ENCODE measurements around the gene CIDEC.
A peak's percentile ranks its signal among the peaks of the same experiment; 100 is the strongest.
"Not testable (repeated sequence)": the region's sequence is repeated elsewhere in the genome, so short reads cannot be mapped to it uniquely, and the experiment has no call there.

The CIDEC gene

DNA sequence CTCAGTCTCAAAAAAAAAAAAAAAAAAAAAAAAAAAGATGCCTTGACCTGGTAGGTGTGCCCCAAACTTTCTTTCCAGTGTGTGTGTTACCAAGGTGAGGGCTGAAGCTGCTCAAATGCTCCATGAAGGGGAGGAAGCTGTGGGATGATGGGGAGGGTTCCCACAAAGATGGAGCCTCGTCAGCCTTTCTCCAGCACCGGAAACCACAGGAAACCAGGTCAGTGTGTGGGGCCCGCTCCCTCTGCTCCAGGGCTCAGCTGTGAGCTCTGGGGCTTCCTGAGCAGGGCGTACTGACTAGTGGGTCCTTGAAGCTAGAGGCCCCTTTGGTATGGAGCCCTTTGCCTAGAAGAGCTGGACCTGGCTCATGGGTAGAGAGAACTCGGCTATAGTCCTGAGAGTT is 21.9 kb upstream of the CIDEC start:
- no peak for DNase-seq (ENCODE audit: low spot score)

DNA sequence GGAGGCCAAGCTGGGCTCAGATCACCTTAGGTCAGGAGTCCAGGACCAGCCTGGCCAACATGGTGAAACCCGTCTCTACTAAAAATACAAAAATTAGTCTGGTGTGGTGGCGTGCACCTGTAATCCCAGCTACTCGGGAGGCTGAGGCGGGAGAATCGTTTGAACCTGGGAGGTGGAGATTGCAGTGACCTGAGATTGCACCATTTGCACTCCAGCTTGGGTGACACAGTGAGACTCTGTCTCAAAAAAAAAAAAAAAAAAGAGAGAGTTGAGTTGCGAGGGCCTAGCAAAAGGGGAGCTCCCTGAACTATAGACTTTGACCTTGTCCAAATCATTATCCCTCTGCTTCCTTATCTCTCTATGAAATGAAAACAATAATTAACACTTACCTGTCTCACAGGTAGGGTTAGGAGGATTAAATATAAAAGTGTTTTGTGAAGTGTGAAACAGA is 20.9 kb upstream of the CIDEC start:
- not testable (repeated sequence) for DNase-seq (ENCODE audit: low spot score)

DNA sequence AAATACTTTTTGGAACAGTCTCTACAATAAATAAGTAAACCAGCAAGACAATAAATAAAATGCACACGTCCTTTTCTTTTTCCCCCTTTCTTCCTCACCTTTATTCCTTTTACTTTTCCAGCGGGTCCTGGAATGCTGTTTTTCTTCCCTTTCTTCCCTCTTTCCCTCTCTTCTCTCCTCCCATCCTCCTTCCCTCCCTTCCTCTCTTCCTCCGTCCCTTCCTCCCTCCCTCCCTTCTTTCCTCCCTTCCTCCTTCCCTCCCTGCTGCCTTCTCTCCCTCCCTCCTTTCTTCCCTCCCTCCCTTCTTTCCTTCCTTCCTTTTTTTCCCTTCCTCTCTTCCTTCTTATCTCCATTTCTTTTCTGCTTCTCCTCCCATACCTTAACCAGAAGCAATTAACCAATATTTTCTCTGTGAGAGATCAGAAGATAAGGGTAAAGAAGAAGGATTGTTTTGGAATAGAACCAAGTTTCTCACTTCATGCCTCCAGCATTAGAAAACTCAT is 19.3 kb upstream of the CIDEC start:
- DNase-seq (ENCODE audit: low spot score), result no peak

DNA sequence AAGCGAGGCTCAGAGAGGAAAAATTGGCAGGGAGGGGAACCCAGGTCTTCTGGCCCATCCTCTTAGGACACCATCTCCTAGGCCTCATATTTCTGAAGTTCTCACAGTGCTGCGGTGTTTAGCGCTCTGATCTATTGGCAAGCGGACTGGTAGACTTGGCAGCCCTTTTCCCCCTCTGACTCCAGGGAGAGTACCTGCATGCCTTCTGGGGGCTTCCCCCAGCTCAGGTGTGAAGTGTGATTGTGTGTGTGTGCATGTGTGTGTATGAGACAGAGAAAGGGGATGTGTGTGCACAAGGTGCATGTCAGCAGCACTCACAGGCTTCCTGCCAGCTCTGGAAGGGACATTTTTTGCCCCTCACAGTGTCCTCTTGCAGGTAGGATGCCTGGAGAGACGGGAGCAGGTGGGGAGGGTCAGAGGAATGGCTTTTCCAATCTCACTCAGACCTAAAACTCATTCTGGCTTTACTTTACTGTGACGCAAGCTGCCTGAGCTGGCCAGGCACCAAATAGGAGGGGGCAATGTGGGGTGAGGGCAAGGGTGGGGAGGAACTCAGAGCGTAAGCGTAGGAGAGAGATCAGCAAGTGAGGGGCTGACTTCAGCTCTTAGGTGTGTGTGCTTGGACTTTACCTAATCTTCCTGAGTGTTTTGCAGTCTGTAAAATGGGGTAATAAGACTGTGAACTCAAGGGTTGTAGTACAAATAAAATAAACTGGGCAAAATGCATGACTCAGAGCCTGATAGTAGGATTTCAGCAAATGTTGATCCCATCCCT is 18.6 kb upstream of the CIDEC start:
- DNase-seq (ENCODE audit: low spot score), result no peak

DNA sequence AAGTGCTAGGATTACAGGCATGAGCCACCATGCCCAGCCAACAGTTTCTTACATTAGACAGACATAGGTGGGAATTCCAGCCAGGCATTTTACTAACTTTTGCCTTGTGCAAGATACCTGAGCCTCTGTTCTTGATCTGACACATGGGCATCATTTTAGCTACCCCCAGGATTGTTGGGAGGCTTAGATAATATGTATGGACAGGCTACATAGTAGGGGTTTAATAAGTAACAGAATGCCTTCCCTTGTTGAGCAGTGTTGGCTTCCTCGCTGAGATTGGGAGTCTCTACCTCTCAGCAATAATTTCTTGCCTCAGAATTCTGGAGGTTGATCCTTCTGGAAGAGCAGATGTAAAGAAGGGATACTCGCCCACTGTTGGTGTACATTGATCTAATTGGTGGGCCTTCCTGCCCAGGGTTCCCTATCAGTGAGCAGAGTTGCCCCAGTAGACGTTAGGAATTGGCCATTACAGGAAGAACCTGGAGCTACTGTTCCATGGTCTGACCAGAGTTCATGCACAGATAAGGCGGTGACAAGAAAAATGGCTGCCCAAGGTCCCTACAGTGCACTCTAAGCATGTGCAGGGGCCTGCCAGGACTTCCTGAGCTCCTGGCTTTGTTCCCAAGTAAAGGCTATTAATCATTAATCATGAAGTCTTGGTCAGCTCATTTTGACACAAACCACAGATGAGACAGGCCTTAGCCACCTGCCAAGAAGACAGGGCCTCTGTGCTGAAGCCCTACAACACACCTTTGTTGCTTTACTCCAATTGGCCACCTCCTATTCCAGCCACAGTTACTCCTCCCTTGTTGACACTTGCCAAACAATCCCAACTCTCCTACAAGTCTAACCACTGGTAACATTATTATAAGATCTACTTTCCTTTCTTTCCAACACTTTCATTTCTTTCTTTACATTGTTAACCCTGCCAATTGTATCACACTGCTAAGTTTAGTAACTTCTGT is 17.6 kb upstream of the CIDEC start:
- no peak for DNase-seq (ENCODE audit: low spot score)

DNA sequence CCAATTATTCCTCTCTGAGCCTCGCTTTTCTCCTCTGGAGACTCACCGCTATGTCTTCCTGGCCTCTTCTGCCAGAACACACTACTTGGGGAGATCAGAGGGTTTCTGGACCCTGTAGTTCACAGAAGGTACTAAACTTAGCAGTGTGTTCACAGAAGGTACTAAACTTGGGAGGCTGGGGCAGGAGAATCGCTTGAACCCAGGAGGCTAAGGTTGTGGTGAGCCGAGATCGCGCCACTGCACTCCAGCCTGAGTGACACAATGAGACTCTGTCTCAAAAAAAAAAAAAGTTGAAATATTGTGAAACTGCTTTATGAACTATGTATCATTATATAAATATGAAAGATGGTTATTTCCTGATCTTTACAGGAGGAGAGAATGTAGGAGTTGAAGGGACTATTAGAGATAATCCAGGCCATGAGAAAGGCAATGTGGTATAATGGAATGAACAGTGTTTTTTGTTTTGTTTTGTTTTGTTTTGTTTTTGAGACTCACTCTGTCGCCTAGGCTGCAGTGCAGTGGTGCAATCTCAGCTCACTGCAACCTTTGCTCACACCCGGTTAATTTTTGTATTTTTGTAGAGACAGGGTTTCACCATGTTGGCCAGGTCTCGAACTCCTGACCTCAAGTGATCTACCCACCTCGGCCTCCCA is 16.8 kb upstream of the CIDEC start:
- not testable (repeated sequence) for DNase-seq (ENCODE audit: low spot score)

DNA sequence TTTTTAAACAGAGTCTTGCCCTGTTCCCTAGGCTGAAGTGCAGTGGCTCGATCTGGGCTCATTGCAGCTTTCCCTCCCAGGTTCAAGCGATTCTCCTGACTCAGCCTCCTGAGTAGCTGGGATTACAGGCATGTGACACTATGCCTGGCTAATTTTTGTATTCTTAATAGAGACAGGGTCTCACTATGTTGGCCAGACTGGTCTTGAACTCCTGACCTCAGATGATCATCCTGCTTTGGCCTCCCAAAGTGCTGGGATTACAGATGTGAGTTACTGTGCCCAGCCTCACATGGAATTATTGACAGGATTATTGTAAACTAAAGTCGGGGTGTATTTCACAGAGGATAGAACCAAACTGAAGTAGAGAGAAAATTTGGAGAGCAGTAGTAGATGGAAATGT is 15.7 kb upstream of the CIDEC start:
- not testable (repeated sequence) for DNase-seq (ENCODE audit: low spot score)

DNA sequence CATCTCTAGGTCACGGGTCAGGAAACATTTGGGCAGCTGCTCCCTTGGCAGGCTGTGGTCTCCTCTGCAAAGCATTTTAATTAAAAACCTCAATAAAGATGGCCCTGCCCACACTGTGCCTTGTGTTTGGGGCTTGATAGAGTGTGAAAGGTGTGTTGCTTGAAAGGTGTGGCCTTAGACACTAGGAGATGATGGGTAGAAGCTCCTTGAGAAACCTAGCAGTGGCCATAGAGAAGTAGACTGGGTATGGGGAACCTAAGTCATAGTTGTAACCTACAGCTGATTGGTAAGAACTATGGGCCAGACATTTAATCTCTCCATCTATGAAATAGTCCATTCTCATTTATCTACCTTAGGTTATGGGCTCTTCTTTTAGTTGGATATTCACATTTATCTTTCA is 13.7 kb upstream of the CIDEC start:
- no peak for DNase-seq (ENCODE audit: low spot score)

DNA sequence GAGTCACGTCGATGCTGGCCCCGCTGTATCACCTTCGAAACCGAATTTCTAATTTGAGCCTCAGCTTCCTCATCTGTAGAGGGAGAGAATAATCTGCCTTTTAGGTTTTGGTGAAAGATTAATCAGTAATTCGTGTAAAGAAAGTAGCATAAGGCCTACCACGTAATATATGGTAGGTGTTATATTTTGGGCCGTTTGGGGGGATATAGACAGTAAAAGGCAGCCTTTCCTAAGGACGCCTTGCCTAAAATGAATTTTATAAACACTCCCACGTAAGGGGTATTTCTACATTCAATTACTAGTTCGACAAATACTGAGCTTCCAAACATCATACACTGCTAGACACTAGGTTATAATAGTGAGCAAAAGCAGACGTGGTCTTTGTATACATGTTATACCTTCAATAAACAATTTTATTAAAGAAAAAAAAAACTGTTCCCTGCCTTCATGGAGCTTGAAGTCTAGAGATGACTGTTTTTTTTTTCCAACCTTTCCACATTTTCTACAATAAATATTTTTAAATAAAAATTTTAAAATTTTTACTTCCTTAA is 11.1 kb upstream of the CIDEC start:
- no peak for DNase-seq (ENCODE audit: low spot score)

DNA sequence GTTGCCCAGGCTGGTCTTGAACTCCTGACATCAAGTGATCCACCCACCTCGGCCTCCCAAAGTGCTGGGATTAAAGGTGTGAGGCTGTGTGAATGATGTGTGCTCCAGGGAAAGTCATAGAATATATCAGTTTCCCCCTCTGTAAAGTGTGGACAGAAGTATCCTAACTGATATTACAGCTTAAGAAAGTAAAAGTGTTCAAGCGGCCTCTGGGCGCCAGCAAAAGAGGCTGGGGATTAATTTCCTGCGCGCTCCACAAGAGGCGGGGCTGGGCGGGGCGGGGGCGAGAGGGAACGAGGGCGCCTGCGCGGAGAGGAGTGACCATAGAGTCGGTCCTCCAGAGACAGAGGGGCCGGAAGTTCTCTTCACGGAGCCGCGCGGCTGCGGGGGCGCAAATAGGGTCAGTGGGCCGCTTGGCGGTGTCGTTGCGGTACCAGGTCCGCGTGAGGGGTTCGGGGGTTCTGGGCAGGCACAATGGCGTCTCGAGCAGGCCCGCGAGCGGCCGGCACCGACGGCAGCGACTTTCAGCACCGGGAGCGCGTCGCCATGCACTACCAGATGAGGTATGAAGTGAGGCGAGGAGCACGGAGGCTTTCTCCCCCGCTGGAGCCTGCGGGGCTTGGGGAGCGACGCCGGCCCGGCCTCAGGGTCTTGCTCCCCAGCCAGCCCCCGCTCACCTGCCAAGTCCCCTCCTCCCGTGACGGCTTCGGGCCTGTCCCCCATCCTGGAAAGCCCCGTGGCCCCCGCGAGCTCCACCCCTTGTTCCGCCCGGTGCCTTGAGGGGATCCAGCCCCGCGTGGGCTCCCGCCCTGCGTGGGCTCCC is 10.4 kb upstream of the CIDEC start, which contains the start of gene JAGN1:
Gene JAGN1 (plus strand): TSS at position 362 of the 823 bp plus-strand sequence. CDS start 113 bp downstream, at position 475.
- peak; percentile 92 for DNase-seq (ENCODE audit: low spot score)

DNA sequence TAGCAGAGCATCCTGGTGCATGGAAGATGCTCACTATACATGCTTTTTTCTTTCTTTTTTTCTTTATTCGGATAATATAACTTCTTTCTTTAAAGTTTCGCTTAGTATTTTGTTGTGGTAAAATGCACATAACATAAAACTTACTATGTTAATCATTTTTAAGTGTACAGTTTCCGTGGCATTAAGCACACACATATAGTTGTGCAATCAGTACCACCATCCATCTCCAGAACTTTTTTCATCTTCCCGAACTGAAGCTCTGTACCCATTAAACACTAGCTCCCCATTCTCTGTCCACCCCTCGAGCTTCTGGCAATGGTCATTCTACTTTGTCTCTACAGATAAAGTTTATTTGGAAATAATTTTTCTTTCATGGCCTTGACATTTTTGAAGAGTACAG is 9.4 kb upstream of the CIDEC start:
- no peak for DNase-seq (ENCODE audit: low spot score)

DNA sequence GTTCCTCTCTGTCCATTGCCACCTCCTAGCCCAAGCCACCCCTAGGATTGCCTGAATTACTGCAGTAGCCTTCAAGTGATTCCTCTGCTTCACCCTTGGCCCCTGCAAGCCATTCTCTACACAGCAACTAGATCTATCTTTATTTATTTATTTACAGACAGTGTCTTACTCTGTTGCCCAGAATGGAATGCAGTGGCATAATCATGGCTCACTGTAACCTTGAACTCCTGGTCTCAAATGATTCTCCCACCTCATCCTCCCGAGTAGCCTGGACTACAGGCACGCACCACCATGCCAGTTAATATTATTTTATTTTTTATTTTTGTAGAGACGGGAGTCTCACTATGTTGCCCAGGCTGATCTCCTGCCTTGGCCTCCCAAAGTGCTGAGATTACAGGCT is 8.5 kb upstream of the CIDEC start:
- no peak for DNase-seq (ENCODE audit: low spot score)

DNA sequence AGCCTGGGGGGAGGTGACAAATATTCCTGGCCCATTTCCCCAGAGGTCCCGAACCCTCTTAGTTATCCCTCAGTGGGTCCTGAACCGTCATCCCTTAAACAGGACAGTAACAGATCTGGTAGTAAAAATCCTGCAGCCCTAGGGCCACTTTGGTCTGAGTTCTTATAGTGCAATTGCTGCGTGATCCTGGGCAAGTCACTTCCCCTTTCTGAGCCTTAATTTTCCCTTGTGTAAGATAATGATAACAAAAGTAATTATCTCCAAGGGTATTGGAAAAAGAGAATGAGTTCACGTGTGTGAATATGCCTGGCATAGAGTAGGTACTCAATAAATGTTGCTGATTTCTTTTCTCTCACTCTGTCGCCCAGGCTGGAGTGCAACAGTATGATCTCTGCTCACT is 7.4 kb upstream of the CIDEC start:
- no peak for DNase-seq (ENCODE audit: low spot score)

DNA sequence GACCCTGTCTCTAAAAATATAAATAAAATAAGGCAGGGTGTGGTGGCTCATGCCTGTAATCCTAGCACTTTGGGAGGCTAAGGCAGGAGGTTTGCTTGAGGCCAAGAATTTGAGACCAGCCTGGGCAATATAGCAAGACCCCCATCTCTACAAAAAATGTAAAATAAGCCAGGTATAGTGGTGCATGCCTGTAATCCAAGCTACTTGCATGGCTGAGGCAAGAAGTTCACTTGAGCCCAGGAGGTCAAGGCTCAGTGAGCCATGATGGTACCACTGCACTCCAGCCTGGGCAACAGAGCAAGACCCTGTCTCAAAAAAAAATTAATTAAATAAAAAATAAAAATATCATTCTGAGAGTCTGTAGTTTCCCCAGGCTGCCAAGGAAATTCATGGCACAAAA is 6.3 kb upstream of the CIDEC start:
- no peak for DNase-seq (ENCODE audit: low spot score)

DNA sequence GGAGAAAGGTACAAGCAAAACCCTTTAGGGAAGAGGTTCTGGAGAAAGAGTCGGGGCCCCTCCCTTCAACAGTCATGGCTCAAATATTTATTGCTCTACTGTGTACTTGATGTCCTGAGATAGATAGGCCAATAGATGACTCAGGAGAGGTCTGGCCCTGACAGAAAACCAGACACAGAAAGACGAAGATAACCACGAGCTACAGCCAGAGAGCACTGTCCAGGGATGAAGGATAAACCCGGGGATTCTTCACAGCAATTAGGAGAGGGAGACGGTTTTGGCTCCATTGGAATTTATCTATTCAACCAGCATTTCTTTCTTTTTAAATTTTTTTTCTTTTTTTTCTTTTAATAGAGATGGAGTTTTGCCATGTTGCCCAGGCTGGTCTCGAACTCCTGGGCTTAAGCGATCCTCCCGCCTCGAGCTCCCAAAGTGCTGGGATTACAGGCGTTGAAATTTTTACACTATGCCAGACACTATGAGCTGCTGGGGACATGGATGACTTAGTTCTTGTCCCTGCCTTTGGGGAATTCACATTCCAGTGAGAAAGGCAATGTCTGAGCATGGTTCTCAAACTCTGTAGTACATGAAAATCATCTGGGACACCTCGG is 4.6 kb upstream of the CIDEC start:
- DNase-seq (ENCODE audit: low spot score), result no peak

DNA sequence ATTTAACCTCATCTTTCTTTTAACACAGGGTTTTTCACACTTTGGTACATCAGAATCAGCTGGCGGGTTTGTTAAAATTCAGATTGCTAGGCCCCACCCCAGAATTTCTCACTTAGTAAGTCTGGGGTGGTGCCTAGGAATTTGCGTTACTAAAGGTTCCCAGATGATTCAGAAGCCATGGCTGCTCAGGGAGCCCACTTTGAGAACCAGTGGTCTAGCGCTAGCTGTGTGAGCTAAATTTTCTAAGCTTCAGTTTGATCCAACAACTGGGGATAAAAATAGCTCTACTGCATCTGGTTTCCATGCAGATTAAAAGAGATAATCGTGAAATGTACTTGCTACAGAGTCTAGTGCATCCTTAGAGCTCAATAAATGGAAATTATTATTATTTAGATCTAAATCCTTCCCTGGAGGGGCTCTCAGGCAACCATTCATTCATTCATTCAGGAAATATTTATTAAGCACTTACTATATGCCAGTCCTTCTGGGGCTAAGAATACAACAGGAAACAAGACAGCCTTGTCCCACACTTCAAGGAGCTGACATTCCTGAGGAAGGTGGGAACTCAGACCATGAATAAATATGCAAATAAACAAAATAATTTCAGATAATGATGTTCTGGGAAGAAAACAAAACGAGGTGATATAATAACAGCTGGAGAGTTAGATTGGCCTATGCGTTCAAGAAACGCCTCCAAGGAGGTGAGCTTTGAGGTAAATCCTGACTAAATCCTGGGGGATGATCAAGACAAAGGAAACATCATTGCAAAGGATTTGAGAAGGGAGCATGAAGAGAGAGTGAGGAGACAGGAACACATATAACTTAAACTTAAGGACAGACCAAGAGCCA is 3.9 kb upstream of the CIDEC start:
- no peak for DNase-seq (ENCODE audit: low spot score)

DNA sequence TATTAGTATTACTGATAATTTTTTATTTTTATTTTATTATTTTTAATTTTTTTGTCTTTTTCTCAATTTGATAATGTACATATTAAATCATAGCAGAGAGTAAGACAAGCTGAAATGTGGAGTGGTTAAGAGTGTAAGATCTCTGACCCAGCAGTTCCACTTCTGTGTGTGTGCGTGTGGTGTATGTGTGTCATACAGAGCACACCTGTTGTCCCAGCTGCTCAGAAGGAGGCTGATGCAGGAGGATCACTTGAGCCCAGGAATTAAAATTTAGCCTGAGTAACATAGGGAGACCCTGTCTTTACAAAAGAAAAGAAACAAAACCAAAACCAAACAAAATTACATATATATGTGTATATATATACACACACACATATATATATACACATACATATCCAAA is 1.4 kb upstream of the CIDEC start:
- DNase-seq (ENCODE audit: low spot score), result no peak

DNA sequence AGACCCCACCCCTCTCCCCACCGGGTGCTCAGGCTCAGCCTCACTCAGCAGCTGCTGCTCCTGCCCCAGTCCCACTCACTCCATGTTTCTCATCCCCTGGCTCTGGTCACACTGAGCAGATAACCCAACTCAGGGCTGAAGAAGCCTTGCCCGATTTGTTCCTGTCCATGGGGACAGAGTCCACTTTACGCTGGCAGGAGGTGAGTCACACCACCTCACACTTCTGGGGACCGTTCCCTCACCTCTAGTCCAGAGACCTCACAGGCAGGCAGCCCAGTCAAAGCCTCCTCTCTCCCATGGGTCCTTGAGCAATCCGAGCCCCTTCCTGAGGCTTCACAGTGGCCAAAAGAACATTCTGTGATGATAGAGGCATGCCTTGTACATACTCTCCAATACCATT is 1.4 kb downstream of the CIDEC start:
- no peak for DNase-seq (ENCODE audit: low spot score)

DNA sequence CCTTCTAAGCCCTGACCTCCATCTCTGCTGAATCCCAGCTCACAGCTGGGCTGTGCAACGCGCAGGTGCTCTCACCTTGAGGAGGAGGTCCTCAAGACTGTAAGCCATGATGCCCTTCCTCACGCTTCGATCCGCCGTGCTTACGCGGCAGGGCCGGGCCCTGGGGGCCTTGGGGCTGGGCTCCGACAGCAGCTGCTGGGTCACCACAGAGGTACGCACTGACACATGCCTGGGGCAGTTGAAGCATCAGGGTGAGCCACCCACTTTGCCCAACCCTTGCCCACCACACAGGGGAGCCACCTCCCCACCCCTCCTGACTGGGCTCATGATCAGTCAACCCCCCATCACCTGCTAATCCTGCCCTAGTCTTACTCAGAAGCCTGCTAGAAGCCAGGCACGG is 3.1 kb downstream of the CIDEC start:
- no peak for DNase-seq (ENCODE audit: low spot score)

DNA sequence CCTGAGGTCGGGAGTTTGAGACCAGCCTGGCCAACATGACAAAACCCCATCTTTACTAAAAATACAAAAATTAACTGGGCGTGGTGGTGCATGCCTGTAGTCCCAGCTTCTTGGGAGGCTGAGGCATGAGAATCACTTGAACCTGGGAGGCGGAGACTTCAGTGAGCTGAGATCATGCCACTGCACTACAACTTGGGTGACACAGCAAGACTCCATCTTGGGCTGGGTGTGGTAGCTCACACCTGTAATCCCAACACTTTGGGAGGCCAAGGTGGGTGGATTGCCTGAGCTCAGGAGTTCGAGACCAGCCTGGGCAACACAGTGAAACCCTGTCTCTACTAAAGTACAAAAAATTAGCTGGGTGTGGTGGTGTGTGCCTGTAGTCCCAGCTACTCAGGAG is 3.8 kb downstream of the CIDEC start:
- not testable (repeated sequence) for DNase-seq (ENCODE audit: low spot score)
